HTR-8/SVneo (cell line): ENCODE results near the gene CLIP4.
"Not testable (repeated sequence)": the region's sequence is repeated elsewhere in the genome, so short reads cannot be mapped to it uniquely, and the experiment has no call there.

ENCODE experiments used
- DNase-seq: peaks from one replicate; pipeline ENCODE4 v3.0.0; 2011; ENCODE audit warnings: low spot score, mixed read lengths; ENCODE audit not compliant: insufficient read length
- FAIRE-seq: peaks from 2 replicates; lab custom pipeline; 2011; peaks lifted over from hg19 to GRCh38; lab: Jason Lieb, UNC

The CLIP4 gene

DNA sequence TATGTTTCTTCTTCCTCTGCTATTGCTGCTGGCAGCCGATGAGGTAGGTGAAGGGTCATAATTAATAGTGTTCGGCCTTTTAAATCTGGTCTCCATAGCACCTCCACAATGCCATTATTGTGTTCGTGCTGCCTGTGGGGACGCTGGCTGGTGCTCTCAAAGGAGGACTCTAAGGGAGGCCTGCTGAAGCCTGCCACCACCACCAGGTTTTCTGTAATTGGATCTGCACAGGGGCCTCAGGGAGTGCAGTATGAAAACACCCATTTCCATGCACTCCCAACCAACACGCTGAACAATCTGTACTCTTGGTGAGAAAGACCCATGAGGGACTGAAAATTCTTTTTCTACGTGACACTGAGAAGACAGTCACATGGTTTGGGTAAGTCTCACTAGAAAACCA lies 17.6 kb upstream of the CLIP4 start:
- no peak for DNase-seq
- FAIRE-seq = no peak

DNA sequence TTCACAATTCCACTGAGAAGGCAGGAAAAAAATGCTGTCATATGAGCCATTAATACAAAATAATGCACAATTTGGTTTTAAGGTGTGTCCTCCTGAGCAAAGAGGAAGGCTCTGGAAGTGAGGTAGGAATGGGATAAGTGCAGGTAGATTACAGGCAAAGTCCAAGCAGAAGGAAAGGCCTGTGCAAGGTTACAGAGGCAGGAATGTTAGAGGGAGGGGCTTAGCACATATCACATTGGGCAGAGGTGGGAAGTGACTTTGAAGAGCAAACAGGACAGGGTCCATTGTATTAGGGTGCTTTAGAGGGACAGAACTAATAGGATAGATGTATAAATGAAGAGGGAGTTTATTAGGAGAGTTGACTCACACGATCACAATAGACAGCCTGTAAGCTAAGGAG lies 14.7 kb upstream of the CLIP4 start:
- DNase-seq (no peak), FAIRE-seq (no peak)

DNA sequence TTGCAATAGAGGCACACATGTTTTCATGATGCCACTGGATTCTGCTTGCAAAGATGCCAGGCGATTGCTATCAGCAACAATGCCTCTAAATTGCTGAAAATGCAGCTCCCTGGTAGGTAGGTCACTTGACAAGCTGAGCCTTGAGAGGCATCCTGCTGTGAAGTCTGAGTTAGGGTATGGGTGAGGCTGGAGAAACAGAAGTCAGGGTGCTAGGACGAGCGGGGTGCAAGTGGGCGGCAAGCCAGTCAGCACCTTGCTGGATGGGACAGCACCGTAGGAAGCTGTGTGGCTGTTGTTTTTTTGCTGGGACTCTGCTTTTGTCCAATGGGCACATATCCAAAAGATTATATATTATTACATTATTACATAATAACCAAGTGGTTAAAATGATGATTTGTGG lies 10.5 kb upstream of the CLIP4 start:
- FAIRE-seq = no peak

DNA sequence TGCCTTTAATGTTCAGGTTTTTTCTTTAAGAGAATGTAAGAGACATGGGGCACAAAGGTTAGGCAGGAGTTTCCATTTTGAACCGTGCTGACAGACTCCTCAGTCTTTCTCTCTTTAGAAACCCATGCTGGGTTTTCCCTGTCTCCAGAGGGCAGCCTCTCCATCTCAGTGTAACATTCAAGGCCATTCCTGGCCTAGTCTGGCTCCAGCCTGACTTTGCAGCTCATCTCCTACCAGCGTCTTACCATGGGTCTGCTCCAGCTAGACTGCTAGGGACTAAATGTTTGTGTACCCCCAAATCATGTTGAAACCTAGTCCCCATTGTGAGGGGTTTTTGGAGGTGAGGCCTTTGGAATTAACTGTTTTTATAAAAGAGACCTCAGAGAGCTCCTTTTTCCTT lies 9.8 kb upstream of the CLIP4 start:
- FAIRE-seq (no peak), DNase-seq (no peak)

More for the DNA sequence above, 10.5 kb upstream of the CLIP4 start:
- DNase-seq = no peak

DNA sequence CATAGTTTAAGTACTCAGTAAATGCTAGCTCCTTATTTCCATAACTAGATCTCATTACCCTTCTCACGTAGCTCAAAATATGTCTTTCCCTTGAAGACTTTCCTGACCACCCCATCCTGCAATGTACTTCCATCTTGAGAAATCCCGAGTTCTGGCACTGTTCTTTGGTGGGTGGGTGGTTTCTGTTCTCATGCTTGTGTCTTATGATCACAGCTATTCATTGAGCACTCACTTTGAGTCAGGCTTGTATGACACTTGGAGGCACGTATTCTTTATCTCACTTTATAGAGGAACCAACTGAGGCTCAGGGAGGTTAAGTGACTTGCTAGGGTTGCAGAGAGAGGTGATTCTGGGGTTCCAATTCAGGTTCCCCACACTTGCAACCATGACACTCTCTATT lies 9.0 kb upstream of the CLIP4 start:
- FAIRE-seq = no peak

DNA sequence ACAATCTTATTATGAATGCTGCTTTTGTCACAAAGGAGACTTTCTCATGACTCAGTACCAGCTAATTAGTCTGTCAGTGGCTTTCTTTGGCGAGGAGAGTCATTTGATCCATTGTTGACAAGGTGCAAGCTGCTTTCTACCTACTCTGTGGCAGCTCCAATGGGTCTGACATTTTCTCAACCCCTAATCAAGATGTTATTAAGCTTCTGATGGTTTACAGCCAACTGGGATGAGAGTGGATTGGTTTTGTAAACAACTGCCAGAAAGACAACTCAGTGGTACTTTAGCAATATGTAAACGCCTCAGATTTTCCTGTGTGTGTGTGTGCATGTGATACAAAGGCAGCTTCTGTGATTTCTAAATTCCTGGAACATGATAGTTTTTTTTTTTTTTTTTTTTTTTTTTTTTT lies 8.2 kb upstream of the CLIP4 start:
- FAIRE-seq = no peak
- no peak for DNase-seq

More for the DNA sequence above, 9.0 kb upstream of the CLIP4 start:
- DNase-seq = no peak

DNA sequence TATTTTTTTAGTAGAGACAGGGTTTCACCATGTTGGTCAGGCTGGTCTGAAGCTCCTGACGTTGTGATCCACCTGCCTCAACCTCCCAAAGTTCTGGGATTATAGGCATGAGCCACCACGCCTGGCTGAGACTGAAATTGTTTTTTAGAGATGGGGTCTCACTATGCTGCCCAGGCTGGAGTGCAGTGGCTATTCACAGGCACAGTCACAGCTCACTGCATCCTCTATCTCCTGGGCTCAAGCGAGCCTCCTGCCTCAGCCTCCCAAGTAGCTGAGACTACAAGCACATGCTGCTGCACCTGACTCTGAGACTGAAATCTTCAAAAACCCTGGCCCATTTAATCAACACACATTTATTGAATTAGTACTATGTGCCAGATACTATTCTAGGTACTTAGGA lies 7.7 kb upstream of the CLIP4 start:
- DNase-seq, FAIRE-seq: not testable (repeated sequence)

DNA sequence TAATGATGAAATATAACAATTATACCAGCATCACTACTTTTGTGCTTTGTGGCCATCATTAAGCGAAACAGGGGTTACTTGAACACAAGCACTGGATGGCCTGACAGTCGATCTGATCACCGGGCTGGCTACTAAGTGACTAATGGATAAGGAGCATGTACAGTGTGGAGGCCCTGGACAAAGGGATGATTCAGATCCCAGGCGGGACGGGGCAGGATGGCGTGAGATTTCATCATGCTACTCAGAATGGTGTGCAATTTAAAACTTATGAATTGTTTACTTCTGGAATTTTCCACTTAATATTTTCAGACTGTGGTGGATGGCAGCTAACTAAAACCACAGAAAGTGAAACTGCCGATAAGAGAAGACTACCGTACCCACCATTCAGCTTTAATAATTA lies 7.0 kb upstream of the CLIP4 start:
- FAIRE-seq (peak; percentile 90), DNase-seq (no peak)

DNA sequence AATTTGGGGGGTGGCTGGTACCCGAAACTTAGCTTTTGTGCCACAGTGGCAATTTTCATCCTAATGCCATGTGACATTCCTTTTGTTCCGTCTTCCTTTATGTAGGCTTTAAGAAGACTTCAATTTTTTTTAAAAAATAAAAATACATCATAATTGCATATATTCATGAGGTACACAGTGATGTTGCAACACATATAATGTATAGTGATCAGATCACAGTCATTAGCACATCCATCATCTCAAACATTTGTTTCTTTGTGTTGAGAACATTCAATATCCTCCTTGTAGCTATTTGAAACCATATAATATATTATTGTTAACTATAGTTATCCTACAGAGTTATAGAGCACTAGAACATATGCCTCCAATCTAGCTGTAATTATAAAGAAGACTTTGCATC lies 6.0 kb upstream of the CLIP4 start:
- DNase-seq (no peak), FAIRE-seq (no peak)

DNA sequence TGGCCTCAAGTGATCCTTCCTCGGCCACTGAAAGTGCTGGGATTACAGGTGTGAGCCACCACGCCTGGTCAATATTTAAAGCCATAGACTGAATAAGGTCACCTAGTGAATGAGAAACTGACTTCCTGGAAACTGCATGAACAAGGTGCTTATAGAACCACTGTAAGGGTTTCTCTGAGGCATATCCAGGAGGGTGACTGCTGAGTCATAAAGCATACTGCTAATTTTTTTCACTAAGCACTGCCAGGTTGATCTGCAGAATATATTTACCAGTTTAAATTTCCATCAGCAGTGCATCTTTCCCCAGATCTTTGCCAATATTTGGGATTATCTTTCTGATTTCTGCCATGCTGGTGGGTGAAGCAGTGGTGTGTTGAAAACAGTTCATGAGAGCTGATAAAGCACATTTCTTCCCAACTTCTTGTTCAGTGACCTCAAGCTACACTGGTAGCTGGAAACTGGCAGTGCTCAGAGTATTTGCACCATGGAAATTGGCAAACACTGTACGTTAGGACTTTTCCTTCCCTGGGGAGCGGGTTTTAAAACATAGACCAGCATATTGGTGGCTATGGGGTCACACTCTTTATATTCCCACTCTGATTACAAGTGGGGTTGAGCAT lies 4.2 kb upstream of the CLIP4 start:
- DNase-seq (no peak), FAIRE-seq (no peak)

DNA sequence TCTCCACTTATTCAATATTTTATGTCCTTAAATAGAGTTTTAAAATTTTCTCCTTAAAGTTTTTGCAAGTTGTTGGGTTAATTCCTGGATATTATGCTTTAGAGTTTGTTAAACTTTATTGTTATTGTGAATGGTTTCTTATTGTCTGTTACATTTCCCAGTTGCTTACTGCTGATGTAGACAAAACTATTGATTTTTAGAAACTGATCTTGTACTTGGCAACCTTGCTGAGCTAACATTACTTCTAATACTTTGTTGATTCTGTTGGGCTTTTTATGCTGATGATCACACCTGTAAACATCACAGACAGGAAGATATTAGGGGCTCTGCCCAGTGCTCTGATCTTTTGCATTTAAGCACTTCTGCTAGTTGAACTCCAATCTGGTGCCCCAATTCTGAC lies 2.8 kb upstream of the CLIP4 start:
- FAIRE-seq (no peak), DNase-seq (no peak)

DNA sequence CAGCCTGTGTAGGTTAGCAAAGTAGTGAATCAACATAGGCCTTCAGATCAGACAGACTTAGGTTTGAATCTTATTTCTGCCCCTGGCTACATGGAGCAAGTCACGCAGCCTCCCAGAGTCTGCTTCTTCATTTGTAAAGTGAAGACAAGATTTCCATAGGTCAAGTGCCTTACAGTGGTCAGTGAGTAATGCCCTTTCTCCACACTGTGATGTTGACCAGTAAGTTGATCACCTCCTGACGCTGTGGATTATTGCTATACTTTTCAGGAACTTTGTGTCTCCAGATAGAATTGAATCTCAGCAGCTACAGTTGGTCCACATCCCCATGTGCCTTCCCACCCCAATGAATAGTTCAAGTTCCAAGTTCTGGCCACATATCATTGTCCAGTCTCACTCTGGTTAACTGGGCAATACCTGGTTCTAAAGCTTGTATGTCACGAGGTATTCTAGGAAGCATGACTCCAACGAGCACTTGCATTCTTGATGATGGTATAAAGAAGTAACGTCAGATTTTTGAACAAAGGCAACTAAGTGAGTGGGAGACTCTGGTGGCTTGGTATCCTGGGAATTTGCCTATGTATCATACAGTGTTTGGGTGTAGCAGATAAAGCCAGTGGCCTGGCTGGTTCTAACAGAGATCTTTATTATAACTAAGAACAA lies 2.1 kb upstream of the CLIP4 start:
- no peak for FAIRE-seq

DNA sequence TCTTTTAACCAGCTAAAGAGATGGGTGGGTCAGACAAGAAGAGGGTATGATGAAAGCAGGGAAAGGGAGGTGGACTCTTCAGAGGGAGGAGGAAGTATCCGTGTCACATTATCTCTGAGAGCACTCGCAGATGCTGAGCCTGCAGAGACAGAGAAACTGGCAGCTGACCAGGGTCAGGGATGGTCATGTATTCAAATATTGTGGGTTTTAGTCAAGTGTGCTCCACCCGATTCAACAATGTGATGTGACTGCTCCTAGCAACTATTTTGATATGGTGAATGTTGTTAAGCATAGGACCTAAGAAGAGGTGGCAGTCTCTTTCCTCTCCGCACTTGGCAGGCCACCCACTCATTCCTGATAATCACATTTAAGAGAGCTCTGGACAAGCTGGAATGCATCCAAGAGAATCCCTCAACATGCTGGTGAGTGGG lies 1.3 kb upstream of the CLIP4 start:
- peak; percentile 52 for FAIRE-seq
- DNase-seq = no peak

More for the DNA sequence above, 2.1 kb upstream of the CLIP4 start:
- DNase-seq = no peak

DNA sequence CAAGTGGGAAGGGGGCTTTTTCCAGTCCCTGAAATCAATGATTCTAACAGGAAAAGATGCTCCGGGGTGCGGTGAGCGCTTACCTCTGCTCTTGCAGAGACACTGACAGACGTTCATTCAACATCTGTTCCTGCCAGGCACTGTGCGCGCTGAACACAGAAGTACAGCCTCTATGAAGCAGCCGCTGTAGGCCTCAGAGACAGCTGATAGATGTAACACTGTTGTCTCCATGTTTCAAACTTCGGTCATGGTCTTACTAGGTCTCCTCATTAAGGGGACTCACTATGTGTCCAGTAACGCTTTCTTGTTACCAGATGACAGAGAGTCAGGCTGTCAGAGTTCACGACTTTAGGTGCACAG lies 649 bp upstream of the CLIP4 start:
- DNase-seq = no peak
- no peak for FAIRE-seq

DNA sequence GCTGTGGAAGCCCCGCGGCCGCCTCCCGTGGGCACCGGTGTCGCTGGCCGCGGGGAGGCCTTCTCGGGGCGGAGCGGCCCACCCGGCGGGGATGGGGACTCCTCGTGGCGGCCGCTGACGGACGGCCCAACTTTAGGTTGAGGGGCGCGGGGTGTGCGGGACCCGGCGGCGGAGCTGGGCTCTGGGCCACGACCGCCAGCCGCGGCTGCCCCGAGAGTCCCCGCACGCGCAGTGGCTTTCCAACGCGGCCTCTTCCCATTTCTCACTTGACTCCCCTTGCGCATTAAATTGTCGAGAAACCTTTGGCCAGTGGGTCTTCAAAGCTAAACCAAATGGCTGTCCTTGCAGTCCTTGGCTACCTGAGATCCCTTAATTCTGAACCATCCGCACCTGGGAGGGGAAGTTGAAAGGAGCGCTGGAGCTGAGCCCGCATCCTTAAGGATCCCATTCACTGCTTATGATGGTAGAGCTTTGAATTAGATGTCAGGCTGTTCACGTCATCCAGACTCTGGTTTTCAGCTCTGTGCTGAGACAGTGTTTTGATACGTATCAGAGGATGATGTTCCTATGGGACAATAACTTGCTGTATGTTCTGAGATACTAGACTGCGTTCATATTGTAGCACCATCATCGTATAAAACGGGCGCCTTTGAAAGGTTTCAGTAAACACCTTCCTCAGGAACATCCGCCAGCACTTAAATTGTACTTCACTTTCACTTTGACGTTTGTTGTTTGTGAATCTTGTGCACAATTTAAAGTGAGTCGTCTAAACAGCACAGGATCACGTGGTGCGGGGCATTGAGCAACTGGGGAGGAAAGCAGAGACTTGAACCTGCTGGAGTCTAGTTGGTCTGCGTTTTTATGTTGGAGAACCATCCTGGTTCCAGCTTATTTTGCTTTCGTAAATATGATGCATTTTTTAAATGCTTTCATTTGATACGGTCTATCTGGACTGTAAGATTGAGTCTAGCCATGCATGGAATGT lies 874 bp downstream of the CLIP4 start:
- DNase-seq (peak; percentile 39), FAIRE-seq (peak; percentile 13)

DNA sequence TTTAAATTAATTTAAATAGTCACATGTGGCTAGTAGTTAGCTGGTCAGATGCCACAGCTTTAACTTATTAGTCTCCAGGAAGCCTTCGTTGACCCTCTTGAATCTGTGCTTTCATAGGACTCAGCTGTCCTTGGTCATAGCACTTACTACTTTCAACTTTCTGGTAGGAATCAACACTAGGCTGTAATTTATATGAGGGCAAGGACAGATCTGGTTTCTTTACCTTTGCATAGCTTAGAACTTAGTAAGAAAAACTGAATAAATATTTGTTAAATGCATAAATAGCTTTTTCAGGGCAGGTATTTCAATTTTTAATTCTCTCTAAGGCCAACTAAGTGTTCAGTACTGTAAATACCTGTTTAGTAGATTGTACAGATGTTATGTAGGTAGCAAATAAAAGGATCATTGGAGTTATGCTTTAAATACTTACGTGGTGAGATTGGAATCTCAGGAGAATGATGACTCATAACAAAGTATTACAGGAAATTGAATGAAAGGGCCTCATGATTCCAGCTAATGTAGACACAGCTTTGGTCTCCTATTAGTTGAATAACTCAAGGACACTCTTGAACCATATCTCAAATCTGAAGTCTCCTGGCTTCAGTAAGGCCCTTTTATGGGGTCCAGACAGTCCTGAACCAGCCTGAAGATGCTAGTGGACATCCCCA lies 2.6 kb downstream of the CLIP4 start:
- DNase-seq (peak; percentile 67), FAIRE-seq (no peak)

DNA sequence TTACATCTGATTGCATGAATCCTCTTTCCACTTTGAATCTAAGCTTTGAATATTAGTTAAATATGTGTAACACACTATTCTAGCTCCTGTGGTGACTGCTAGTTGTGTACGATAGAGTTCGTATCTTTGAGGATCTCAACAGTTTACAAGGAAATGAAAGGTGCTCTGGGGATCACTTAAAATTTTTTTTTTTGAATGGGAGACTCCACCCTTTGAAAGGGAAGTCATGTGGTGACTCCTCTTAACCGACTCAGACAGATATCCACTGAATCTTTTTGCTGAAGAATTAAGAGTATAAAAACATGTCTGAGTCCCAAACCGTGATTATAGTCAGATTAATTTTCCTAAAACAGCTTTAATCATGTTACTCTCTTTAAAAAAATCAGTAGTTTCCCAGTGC lies 4.0 kb downstream of the CLIP4 start:
- FAIRE-seq = no peak
- DNase-seq = no peak

DNA sequence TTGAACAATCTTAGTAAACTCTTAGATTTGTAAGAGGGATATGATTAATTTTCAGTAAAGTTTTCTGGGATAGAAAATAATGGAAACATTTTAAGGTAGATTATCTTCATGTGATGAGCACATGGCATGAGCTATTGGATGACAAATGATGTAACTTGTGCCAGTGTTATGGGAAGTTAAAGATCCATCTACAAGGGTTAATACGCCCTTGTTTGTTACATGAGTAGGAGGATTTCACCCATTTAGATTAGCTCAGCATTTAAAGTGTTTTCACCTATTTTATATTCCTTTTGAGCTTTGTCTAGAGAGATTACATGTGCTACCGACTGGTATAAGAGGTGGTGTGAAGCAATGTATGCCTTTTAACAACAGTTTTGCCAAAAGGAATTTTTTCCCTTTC lies 5.6 kb downstream of the CLIP4 start:
- DNase-seq (no peak), FAIRE-seq (no peak)

DNA sequence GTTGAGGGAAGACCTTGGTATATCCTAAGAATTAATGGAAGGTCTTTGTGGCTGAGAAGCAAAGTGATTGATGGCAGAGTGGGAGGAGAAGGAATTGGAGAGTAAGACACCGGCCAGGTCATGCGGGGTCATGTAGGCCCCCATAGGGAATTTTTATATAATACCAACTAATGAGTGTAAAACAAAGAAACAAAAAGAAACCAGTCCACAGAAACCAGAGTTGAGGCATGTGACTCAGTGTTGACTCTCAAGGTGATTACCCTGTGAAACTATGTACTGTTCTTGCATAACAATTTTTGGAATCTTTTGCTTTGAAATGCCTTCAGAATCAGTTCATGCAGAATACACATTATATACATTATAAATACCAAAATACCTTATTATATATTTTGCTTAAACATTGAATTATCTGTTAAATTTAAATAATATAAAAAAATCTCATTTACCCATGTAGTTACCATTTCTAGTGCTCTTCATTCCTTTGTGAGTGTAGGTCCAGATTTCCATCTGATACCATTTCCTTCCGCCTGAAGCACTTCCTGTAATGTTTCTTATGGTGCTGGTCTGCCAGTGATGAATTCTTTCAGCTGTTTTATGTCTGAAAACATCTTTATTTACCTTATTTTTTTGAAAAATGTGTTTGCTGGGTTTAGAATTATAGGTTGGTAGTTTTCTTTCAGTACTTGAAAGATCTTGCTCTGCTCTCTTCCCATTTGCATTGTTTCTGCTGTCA lies 8.6 kb downstream of the CLIP4 start:
- FAIRE-seq = no peak
- no peak for DNase-seq

DNA sequence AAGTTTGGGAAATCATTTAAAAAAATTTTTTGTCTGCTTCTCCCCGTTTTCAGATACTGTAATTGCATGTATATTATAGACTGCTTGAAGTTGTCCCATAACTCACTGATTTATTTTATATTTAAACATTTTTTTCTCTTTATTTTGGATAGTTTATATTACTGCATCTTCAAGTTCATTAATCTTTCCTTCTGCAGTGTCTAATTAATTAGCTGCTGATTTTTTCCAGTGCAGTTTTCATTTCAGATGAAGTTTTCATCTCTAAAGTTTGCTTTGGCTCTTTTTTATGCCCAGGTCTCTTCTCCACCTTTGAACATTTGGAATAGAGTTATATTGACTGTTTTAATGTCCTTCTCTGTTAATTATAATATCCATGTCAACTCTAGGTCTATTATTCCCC lies 9.3 kb downstream of the CLIP4 start:
- FAIRE-seq (no peak), DNase-seq (no peak)
